Medulla oblongata (tissue), 1 donor: ENCODE results near the gene PID1.
"Not testable (repeated sequence)": the region's sequence is repeated elsewhere in the genome, so short reads cannot be mapped to it uniquely, and the experiment has no call there.

Experiments used
- DNase-seq: peaks from one replicate; pipeline ENCODE4 v3.0.0-alpha.2; 2015; ENCODE audit errors: extremely low spot score

Gene PID1

DNA sequence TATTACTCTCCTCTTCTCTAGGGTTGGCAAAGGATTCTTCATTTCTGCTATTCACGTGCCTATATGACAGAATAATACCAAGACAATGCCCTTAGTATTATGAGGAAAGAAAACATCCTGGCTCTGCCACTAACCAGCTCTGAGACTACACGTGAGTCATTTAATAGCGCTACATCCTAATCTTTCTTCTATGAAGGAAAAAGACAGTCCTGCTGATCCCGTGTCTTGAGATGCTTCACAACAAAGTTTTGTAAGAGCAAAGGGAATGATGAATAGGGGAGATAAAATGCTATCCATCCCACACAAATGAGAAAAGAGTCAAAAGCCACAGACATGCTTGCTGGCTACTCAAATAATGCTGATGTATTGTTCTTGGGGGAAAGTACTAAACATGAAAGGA lies 152.8 kb downstream of the PID1 start:
- DNase-seq, result no peak

DNA sequence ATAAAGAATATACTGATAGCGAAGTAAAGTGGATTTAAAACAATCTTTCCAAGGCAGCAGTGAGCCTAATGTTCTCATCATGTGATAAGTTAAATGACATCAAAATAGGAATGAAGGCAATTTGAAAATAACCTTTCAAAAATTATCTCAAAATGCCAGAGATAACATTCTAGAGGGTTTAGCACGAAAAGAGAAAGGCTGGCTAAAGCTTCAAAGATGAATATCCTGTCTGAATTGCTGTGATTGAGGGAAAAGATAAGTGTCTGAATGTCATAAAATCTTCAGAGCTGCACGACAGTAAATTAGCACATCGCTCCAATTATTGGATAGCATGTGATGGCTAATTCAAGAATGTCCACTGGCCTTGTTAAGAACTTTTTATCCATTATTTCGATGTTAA lies 159.3 kb downstream of the PID1 start:
- no peak for DNase-seq

DNA sequence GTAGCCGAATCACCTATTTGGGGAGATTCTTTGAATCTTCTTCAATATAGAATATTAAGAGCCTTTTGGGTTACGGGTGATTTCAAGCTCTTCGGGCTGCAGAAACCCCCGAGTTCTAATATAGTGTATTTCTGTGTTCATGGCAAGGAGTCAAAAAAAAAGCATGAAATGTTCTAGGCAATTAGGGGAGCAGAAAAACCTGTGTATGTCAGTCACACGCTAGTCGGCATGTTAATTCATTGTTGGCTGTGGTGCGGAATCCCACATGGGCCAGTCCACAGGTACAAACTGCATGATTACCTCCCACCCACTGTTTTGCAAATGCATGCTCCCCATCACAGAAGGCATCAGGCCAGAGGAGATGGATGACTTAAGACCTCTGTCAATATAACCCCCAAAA lies 161.9 kb downstream of the PID1 start:
- no peak for DNase-seq

DNA sequence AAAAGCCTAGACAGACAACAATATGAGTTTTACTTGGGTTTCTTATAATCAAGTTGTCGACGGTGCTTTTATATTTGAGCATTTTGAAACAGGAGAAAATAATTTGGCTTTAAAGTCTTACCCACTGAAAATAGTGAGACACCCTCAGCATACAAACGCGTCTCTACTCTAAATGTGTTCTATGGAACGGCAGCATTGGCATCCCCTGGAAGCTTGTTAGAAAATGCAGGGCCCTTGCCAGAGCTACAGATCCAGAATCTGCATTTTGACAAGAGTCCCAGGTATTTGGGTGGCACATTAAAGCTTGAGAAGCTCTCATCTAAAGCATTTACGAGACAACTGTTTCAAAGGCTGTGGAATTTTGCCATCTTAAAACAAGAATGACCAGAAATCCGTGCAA lies 163.5 kb downstream of the PID1 start:
- no peak for DNase-seq

DNA sequence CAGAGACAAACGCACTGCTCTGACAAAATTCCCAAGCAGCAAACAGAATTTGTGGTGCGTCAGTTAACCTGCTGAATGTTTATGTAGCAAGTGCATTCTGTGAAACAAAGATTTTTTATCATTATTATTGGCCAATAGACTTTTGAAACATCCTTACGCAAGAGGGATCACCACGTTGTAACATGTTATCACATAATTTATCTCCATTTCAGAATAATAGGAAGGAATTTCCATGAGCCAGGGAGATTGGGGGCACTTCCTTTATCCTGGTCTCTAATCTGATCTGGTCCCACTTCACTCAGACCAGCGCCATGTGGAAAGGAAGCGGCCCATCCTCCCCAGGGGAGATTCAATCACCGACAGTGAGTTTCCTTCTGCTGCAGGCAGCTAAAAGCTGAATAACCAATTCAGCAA lies 166.1 kb downstream of the PID1 start:
- DNase-seq, result no peak

DNA sequence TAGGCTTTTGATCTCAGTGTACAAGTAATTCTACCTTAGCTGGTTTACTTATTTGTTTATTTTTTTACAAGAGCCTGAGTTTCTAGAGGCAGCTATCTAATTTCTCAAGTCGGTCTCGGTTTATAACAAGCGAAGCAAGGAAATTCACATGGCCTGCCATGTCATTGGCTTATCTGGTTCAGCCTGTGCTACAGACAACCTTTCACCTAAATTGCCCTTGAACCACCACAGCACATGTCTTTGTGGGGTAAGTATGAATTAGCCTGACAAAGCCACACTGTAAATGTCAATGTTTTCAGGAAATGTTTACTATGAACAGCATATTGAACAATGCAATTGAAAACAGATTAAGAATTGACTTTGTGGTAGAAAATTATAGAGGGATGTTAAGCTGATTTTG lies 167.1 kb downstream of the PID1 start:
- no peak for DNase-seq

DNA sequence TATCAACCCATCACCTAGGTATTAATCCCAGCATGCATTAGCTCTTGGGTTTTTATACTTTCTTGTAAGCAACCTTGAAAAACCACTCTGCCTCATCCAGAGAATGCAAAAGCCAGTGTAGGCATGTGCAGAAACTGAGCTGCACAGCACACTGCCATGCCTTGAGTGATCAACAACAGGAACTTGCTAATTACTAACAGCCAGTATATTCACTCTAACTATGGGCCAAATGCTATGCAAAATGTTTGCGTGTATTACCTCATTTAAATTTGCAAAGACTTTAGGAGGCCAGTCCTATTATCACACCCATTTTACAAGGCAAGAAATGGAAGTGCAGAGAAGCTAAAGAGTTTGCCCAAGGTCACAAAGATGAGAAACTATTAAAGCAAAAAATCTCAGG lies 169.8 kb downstream of the PID1 start:
- no peak for DNase-seq

DNA sequence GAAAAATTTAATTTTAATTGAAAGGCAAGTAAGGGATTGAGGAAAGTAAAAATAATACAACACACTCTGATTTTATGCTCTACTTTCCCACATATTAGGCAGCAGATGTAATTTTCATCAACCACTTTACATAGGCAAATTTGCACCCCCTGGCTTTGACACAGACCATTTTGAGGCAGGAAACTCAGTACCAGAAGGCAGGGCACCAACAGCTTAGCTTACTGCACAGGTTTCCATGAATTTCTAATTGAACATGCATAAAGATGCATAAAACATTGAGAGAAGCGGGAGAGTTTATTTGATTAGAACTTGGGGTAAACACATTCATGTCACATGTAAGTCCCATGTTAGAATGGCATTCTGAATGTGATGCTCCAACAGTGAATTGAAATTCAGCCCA lies 171.9 kb downstream of the PID1 start:
- no peak for DNase-seq

DNA sequence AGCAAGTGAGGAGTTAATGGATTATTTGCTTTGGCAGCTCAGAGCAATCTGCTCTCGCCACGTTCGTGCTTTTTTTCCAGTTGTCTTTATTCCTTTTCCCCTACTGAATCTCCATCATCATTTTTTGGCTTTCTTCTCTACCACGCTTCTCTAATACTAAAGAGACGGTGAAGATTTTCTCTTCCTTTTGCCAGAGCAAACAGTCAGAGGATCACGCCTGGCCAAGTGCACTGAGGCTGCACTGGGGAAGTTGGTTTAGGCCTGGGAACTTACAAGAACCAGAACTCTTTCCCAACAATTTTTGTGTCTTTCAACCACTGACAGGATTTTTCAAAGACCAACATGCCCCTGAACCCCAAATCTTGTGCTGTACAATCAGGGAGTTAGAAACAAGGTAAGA lies 172.3 kb downstream of the PID1 start:
- no peak for DNase-seq

DNA sequence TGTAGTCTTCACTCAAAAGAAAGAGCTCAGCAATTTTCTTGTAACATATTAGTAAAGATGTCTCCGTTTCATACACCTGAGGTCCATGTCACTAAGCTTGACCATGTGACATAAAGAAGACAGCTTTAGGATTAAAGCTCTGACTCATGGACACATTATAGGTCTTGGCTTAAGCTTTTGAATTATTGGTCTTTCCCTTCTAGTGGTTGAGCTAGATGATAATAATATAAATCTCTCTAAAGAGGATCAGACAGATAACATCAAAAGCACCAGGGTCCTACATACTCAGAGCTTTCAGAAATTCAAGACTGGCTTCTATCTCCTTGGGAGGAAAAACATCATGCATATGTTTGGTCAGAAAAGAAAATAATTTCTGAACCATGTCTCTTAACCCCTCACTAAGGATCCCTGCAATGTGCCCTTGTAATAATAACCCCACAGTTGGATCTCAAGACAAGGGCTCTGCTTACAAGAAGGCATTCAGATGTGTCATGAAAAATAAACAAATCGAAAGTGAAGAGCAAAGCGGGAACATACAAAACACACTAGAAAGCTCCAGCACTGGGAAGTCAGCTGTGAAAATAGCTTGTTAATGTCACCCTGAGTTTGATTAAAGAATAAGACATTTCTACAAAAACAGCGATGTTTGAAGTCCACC lies 174.5 kb downstream of the PID1 start:
- no peak for DNase-seq

DNA sequence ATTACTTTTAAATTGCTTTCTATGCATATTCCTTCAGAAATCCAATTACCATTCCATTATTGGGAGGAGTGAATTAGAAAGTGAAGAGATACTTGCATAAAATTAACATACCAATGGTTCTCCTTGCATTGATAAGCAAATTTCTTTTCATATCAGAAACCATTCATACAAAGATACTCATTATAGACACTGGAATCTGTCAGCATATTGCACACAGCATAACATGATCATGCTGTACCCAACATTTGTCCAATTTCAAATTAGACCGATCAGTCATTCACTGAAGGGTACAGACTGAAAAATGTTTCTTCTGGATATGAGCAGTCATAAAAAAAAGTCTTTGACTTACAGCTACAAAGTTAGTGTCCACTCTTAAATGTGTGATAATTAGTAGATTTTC lies 175.6 kb downstream of the PID1 start:
- DNase-seq, result no peak

DNA sequence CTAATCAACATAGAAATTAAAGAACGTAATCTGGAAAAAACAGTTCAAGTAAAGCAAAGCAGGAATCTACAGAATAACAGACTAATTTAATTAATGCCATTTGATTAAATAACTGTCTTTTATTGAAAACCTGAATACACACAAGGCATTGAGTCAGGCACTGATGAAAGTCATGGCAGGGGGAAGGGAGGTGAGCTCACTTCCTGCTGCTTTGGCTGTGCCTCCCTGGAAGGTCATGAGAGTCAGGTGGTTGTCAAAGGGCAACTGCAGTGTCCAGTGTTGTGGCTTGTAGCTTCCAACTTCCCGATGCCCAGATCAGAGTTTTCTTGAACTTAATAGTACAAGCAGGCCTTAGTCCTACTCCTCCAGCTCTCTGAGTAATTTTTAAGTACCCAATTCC lies 180.9 kb downstream of the PID1 start:
- DNase-seq, result no peak

DNA sequence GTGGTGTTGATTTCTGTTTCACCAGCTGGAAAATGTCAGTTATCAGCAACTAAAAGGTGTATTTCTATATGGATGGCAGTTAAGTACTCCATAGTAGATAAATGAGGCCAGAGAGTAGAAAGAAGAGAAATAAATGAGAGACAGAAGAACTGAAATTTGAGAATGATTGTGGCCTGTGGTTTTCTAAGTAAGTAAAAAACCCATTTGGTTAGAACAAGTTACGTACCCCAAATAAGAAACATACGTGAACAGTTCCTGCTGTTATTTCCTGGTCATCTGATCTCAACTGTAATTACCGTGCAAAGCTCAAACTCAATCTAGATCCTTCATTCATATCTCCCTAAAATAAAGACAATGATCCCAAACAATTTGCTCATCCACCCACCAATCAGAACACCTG lies 181.3 kb downstream of the PID1 start:
- no peak for DNase-seq

DNA sequence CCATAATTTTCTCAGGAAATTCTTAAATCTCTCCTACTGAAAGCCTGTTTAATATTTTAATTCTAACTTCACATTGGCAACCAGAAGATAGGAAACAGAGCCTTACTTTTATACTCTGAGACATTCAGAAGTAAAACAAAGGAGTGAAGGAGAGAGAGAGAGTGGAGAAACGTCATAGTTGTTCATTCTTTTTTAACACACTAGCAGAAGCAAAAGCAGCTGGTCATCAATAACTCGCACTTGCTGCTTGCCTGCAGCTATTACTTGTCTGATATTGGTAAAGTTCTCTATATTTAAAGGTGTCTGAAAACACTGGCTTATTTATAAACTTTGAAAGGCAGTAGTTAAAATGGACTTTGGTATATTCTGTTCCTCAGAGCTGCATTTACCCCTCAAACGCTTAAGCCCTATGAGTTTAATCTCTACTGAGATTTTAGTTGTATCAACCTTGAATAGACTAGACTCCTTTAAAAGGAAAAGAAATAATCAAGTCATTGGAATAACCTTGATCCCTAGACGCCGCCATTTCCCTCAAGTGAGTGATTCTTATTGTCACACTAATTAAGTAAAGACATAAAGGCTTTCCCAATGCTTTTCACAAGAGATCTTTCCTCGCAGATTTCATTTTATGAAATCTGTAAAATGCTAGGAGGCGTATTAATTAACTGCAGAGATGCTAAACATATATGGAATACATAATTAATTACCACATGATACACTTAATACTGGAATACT lies 182.0 kb downstream of the PID1 start:
- DNase-seq, result no peak

DNA sequence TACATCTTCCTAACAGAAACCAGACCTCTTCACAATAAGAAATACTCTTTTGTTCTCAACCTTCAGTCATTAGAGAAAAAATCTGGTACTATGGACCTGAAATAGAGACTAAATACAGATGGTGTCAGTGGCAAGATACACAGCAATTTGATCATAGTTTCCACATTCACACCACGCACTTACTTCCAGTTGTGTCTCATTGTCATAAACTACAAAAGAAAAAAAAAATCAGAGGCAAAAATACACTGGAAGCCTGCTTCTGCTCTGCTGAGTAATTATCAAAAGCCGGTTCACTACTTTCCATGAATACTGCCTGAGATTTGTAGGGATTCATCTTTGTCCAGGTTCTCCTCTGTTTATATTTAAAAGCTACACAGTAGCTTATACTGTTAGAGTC lies 182.6 kb downstream of the PID1 start:
- DNase-seq, result no peak

DNA sequence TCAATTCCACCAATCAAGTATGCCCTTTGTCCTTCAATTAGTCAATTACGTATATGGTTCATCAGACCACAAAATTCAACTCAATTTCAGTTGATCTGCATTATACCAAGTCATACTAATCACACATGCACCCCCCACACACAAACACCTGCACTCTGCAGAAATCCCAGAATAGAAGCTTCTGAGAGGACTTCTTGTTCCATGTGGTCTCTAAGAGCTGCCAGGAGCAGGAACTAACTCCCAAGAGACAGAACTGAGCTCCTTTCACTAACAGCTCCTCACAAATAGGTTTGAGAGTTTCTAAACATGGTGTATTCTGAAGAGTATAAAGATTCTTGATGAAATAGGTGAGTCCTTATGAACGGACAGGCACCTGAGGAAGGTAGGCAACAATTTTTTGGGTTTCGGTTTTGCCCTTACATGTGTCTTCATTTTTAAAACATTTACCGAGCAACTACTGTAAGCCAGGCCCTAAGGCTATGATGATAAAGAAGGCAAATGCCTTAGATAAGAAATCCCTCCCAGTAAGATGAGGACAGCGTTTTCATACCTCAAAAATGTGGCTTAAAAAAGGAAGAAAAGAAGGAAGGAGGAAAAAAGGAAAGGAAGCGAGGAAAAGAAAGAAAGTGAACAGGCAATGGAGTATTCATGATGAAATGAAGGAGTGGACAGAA lies 183.1 kb downstream of the PID1 start:
- DNase-seq, result no peak

DNA sequence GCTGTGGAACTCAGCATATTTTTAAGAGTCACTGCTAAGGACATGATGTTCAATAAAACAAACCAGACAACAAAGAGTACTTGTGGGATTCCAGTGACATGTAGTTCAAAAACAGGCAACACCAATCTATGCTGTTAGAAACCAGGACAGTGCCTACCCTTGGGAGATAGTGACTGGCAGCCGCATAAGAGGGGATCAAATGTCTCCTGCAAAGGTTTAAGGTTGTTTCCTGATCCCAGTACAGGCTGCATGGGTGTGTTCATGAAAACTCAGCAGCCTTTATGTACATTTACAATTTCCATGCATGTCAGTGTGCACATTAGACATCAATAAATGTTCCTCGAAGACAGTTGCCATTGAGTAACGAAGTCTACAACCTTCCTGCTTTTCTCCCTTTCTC lies 183.8 kb downstream of the PID1 start:
- no peak for DNase-seq

DNA sequence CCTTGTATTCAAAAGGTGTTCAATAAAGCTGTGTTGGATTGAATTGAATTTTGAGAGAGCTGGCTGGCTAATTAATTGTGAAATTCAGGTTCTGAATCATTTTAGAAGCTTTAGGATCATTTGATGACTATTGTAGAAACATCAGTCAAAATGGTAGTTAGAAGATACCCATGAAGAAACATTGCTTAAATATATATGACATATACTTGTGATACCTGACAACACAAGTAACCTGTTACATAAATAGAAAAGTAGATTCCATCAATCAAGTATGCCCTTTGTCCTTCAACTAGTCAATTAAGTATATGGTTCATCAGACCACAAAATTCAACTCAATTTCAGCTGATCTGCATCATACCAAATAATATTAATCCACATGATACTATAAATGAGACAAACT lies 185.6 kb downstream of the PID1 start:
- DNase-seq, result no peak

DNA sequence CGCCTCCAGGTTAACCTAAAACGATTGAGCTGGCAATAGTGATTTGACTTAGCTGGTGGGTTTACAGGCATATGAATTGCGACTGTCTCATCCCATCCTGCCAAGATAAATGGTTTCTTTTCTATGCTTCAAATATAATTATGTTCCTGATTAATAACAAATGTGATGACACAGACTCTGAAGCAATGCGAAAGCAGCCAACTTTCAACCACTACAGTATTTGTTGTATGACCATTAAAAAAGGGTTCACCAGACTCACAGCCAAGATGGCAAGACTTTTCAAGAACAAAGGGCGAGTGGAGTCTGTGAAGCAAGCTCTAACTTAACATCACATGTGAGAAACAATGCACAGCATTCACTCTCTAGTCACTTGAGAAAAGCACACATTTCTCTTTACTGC lies 186.6 kb downstream of the PID1 start:
- no peak for DNase-seq

DNA sequence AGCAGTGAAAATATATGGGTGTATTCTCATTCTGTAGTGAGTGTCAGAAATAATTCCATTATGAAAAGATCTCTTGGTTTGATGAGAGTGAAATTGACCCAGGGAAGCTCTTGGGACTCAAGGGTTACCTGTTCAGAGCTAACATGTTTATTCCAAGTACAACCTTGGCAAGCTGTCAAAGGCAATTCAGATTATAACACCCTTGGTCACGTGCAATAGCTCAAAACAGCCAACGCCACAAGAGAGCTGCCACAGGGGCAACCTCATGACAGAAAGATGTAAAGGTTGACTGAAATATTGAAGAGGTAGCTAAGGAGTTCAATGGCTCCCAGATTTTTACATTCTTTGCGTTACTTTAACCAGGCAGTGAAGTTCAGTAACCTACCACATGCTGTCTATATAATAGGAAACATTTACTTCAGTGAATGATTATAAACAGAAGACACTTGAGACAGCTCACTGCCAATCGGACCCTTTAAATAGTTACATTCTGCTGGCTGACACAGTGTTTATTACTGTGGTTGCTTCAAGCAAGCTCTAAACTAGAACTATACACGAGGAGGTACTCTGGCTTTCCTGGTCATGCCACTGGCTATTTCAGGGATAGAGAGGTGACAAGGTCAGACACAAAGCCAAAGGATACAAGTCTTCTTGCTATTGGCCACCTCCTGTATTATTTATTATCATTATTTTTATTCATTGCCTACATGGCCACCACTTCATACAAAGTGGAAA lies 187.3 kb downstream of the PID1 start:
- no peak for DNase-seq

DNA sequence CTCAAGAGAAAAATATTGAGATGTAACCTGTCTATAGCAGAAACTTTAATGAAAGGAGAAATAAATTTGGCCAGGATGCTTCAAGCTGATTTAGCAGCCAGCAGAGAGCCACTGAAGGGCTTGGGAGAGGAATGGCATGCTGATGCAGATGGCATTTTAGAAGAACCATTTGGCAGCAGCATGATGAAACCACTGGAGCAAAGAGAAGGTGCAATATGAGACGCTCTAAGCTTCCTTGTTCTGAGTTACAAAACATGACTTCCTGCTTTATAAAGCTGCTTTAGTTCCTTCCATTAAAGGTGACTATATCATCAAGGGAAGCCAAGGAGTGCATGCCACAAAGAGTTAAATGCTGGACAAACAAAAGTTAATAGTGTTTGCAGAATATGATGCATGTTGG lies 189.7 kb downstream of the PID1 start:
- DNase-seq, result no peak

DNA sequence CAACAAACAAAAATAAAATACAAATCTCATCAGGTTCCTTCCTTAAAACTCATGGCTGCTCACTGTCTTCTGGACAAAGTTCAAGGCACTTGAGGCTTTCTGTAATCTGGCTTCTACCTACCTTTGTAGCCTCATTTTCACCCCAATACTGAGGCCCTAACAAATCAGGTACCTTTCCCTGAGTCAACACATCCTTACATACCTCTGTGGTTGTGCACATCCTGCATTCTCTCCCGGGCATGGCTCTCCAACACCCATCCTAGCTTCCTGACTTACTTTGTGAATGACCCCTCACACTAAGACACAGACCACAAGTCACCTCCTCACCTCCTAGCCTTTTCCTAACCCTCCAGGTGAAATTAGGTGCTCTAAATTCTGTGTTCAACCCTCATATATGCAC lies 190.9 kb downstream of the PID1 start:
- DNase-seq, result no peak

DNA sequence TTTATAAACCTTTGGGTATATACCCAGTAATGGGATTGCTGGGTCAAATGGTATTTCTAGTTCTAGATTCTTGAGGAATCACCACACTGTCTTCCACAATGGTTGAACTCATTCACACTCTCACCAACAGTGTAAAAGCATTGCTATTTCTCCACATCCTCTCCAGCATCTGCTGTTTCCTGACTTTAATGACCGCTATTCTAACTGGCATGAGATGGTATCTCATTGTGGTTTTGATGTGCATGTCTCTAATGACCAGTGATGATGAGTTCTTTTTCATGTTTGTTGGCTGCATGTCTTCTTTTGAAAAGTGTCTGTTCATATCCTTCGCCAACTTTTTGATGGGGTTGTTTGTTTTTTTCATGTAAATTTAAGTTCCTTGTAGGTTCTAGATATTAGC lies 194.2 kb downstream of the PID1 start:
- not testable (repeated sequence) for DNase-seq
